Measurements from ENCODE around the gene ATP6V0C. TPM values are rescaled to one million over a fixed set of nuclear protein-coding genes. Genes with fewer than 3 reads are reported as not detected.

ATP6V0C gene
- total RNA-seq = 20.4 TPM

DNA sequence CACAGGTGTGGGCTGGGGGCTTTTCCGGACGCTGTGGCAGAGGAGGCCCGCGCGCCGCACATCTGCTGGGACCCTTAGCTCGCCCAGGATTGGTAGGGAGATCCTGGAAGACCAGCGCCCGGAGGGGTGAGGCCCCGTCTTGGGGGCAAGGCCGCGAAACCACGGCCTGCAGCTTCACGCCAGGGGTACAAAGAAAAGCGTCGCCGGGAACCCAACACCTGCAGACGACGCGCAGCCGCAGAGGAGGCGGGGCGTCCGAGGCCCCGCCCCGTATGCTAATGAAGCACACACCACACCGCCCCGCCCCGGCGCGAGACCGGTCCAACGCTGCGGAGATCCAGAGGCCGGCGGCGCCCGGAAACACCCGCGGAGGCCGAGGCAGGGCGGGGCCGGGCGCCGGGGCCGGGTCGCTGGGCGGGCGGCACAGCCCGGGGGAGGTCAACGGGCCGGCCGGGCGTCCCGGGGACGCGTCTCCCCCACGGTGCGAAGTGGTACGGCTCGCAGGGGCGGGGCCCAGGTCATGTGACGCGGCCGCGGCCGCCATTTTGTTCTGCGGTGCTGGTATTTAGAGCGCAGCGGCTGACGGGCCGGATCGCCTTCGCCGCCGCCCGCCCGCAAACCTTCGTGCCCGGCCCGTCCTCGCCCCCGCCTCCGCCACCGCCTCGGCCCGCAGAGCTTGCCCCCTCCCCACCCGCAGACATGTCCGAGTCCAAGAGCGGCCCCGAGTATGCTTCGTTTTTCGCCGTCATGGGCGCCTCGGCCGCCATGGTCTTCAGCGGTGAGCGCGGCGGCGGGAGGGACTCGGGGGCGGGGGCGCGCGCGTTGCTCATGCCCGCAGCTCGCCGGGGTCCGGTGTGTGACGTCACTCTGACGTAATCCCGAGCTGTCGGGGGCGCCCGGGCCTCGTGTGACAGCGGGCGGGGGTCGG is at the start of gene ATP6V0C:
ATP6V0C (plus strand) TSS at position 548 of the 928 bp plus-strand sequence; CDS start at position 700, 152 bp downstream.
- peak; percentile 66 for DNase-seq

DNA sequence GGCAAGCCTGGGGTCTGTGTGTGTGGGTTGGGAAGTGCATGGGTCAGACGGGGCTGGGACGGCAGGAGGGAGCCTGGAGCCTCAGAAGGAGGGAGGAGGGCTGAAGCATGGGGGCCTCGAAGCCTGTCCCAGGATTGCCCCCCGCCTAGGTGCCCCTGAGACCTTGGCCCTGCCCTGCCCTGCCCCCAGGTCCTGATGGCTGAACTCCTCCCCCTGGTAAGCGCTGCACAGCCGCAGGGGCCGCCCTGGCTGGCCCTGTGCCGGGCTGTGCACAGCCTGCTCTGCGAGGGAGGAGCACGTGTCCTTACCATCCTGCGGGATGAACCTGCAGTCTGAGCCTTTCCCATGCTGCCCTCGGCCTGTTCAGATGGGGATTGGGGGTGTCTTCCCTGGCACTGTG is 49.4 kb upstream of the ATP6V0C start:
- DNase-seq = no peak

DNA sequence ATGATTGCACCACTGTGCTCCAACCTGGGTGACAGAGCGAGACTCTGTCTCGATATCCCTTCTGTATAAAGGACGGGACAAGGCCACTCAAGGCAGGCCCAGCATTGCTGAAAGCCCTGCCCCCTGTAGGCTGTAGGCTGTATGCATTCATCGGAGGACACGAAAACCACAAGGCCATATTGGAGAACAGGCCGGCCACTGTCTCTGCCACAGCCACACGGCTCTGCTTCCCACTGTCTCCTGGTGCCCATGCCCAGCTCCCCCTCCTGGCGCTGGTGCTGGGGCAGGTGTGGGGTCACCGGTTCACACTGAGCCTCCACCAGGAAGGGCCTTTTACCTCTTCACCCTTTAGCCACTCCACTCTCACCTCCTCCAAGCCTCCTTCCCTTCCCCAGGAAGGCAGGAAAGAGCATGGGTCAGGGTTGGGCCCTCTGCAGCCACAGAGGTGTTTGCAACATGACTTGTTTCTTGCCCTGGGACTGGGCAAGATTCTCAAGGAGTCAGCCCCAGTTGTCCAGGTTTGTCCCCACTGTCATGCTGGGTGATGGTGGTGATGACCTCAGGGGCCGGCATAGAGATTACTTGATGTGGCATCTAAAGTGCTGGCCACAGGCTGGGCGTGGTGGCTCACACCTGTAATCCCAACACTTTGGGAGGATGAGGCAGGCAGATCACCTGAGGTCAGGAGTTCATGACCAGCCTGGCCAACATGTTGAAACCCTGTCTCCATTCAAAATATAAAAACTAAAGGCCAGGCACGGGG is 47.9 kb upstream of the ATP6V0C start:
- no peak for DNase-seq

DNA sequence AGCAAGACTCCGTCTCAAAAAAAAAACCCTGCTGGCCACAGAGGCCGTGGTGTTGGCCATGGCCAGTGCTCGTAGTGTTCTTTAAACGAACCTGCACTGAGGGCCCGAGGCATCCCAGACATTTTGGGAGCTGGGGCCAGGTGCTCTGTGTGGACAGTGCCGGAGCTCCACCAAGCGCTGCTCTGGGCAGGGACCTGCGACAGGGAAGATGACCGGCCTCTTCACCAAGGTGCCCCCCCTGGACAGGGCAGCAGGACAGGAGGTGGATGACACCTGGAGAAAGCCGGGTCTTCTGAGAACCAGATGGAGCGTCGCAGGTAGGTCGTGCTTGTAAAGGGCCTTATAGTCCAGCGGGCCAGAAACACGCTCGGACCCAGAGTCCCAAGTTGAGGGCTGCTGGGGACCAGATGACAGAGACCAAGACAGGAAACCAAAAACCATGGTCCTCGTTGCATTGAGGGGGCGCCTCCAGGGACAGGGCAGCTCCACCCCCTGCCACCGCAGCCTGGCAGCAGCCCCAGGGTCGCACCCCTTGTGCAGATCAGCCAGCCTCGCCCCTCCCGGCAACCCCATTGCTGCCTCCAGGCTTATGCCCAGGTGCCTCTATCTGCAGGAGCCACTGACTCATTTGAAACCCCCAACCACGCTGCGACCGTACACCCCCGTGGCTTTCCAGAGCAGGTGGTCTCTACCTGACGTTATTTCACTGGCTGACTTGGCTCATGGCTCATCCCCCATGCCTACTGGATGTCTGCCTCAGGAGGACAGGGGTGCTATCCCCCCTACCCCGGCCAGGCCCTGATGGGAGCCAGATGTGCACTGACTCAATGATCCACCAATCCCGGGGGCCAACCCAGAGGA is 46.9 kb upstream of the ATP6V0C start:
- no peak for DNase-seq

DNA sequence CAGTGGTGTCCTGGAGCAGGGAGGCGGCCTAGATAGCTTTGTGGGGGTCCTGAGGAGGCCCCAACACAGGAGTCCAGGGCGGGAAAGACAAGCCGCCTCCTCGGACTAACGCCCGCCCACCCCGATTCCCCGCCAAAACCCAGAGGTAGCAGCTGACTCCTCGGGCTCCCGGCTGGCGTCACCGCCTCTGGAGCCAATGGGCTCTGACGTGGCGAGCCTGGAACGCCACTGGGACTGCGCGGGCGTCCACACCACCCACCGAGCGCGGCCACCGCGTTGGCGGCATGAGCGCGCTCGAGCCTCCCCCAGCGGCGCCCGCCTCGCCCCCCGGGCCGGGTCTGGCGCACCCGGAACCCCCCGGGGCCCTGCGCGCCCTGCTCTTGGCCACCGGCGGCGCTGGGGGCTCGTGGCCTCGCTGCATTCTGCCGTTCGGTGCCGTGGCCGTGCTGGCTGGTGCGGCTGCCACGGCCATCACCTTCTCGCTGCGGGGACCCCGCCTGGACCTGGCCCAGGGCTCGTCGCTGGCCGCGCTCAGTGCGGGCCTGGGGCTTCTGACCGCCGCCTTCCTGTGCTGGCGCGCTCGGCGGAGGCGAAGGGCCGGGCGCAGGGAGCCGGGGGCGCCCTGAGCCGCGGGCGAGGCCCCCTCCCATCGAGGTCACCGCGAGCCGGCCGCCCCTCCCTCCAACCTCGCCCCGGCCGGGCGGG is 46.1 kb upstream of the ATP6V0C start:
- DNase-seq = peak; percentile 66

DNA sequence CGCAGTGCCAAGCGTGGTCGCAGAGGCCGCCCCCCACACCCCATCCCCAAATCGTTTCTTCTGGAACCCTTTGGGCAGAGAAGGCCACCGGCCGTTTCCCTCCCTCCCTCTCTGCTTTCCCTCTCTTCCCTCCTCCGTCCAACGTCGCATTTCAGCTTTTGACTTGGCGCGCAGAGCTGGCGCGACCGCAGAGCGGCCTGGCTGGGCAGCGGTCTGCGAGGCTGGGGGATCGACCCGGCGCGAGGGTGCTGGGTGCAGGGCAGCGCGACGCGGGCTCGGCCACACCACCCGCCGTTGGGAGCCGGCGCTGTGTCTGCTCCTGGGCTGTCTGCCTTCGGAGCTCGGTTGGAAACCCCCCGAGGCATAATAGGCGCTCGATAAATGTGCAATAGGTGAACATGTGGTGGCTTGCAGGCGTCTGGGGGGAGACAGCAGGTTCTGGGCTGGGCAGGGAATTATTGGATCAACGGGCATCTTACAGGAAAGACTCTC is 45.5 kb upstream of the ATP6V0C start:
- DNase-seq = no peak

DNA sequence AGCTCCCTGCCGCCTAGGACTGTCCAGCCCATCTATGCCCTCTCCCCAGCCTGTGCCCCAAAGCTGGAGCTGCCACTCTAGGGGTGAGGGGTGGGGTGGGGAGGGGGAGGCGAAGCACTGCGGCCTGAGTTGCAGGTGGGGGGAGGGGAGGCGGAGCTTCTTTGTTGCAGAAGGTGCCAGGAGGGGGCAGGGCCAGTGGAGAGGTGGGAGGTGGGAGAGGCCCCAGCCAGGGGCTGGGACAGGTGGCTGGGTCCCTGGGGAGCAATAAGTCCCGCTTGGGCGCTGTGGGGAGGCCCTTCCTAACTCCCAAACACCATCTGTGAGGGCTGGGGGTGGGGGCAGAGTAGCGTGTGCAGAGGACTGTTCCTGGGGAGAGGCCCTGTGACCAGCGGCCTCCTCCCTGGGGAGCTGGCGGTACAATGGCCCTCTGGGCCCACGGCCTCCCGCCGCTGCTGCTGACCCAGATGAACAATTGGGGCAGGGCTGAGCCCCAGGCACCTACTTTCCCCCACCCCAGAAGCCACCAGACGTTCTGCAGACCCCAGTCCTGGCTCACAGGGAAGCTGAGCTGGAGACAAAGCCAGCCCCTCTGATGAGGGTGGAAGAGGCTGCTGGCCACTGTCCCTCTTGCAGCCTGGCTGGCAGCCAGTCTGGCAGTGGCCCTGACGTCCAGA is 44.9 kb upstream of the ATP6V0C start:
- no peak for DNase-seq

DNA sequence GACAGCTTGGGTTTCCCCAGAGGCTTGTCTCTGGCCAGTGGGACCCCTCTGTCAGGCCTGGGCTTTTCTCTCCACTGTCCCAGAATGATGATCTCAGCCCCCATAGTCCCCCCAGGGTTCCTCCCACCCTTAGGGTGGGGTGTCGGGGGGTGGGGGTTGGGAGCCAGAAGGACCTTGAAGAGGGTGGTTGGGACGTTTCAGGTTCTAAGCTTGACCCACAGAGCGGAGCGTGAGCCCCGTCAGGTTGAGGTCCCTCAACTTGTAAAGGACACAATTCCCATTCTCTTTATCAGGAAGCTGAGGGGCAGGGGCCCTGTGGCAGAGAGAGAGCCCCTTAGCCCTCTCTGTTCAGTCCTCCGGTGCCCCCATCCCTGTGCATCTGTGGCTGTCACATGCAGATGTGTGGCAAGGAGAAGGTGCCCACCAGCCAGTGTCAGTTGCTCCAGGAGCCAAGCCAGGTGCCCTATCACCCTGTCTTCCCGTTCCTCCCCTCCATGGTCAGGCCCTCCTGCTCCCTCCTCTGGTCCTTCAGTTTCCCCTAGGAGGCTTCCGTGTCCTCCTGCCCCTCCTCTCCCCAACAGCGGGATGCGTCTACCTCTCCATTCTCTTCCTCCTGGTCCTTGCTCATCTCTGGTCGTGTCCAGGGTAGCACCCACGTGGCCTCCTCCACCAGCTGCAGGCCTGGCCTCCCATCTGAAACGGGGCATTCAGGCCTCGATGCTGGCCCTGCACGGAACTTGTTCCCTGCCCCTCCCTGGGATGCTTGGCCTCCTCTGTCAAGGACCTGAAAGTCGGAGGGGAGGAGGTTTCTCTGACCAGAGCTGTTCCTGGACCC is 44.1 kb upstream of the ATP6V0C start:
- no peak for DNase-seq

DNA sequence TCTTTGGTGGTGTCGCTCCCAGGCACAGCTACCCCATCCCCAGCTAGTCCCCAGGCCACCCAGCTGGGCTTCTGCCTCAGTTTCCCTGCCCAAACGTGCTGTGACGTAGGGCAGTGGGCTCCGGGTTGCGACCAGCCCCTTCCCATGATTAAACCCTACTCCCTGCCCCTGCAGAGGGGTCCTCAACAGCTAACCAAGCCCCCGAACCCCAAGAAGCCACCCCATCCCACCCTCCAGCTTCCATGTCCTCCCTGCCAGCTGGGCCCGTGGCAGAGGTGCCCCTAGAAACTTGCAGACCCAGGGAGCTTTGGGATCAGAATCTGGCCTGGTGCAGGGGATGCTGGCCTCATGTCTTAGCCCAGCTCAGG is 43.5 kb upstream of the ATP6V0C start:
- no peak for DNase-seq

DNA sequence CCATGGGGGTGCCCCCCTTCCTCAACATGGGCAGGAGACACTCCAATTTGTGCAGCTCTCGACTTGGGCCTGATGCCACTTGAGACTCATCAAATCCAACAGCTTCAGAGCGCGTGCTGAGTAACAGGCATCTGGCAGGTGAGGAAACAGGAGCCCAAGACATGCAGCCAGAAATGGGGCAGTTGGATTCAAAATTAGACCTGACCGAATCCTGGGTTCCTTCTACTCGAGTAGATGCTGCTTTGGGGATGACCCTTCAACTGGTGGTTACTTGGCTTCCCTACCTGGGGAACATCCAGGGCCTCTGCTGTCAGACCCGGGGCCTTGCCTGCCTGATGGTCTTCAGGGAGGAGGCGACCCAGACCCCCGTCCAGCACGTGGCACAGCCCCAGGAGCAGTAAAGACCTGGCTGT is 43.1 kb upstream of the ATP6V0C start:
- DNase-seq = no peak

DNA sequence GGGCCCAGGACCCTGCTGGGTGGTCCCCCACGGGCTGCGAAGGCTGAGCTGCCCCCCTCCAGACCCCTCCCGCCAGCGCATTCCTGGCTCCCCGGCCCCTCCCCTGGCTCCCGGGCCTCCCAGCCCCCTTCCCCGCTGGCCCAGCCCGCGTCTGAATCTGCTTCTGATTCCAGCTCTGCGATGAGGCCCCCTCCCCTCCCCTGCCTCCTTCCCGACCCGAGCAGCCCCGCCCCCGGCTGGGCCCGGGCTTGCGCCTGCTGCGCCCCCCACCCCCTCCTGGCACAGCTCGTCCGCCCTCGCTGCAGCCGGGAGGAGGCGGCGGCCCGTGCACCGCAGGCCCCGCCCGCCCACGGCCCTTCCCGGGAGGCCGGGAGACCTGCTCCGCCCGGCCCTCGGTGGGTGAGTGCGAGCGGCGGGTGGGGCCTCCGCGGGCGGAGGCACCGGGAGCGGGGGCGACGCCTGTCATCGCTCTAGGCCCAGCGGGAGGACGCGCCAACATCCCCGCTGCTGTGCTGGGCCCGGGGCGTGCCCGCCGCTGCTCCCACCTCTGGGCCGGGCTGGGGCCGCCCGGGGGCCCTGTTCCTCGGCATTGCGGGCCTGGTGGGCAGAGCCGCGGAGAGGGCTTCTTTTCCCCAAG is 42.6 kb upstream of the ATP6V0C start, which contains the start of gene NTN3:
NTN3 (plus strand) TSS at position 282 of the 637 bp plus-strand sequence. CDS start 405 bp downstream, outside the sequence.
- DNase-seq = peak; percentile 76

DNA sequence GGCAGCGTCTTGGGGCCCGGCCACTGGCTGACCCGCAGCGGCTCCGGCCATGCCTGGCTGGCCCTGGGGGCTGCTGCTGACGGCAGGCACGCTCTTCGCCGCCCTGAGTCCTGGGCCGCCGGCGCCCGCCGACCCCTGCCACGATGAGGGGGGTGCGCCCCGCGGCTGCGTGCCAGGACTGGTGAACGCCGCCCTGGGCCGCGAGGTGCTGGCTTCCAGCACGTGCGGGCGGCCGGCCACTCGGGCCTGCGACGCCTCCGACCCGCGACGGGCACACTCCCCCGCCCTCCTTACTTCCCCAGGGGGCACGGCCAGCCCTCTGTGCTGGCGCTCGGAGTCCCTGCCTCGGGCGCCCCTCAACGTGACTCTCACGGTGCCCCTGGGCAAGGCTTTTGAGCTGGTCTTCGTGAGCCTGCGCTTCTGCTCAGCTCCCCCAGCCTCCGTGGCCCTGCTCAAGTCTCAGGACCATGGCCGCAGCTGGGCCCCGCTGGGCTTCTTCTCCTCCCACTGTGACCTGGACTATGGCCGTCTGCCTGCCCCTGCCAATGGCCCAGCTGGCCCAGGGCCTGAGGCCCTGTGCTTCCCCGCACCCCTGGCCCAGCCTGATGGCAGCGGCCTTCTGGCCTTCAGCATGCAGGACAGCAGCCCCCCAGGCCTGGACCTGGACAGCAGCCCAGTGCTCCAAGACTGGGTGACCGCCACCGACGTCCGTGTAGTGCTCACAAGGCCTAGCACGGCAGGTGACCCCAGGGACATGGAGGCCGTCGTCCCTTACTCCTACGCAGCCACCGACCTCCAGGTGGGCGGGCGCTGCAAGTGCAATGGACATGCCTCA is 41.9 kb upstream of the ATP6V0C start:
- no peak for DNase-seq

DNA sequence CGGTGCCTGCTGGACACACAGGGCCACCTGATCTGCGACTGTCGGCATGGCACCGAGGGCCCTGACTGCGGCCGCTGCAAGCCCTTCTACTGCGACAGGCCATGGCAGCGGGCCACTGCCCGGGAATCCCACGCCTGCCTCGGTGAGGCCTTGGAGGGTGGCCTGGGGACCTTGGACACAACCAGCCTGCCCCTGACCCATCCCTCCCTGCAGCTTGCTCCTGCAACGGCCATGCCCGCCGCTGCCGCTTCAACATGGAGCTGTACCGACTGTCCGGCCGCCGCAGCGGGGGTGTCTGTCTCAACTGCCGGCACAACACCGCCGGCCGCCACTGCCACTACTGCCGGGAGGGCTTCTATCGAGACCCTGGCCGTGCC is 41.3 kb upstream of the ATP6V0C start:
- no peak for DNase-seq

DNA sequence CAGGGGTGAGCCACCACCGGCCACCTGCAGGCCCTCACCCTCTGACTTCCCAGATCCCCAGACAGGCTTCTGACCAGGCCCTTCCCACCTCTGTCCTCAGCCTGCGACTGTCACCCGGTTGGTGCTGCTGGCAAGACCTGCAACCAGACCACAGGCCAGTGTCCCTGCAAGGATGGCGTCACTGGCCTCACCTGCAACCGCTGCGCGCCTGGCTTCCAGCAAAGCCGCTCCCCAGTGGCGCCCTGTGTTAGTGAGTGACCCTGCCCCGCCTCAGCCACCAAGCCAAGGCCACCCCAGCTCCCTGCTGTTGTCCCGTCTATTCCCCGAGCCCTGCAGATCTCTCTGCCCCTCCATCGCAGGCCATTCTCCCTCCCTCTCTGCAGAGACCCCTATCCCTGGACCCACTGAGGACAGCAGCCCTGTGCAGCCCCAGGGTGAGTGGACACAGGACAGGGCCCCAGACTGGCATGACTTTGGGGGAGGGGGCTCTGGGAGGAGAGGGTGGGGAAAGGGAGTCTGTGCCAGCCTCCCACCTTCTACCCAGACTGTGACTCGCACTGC is 40.8 kb upstream of the ATP6V0C start:
- DNase-seq = no peak

DNA sequence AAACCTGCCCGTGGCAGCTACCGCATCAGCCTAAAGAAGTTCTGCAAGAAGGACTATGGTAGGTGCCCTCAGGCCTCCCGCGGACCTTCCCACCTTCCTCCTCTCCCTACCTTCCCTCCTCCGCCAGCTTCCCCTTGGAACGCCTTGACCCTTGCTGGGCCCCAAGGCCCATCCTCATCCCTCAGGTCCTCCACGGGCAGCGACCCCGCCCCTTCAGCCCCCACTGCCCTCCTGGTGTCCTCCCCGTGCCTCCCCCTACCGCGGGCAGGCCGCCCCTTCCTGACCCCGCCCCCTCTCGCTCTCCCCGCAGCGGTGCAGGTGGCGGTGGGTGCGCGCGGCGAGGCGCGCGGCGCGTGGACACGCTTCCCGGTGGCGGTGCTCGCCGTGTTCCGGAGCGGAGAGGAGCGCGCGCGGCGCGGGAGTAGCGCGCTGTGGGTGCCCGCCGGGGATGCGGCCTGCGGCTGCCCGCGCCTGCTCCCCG is 40.3 kb upstream of the ATP6V0C start:
- no peak for DNase-seq

DNA sequence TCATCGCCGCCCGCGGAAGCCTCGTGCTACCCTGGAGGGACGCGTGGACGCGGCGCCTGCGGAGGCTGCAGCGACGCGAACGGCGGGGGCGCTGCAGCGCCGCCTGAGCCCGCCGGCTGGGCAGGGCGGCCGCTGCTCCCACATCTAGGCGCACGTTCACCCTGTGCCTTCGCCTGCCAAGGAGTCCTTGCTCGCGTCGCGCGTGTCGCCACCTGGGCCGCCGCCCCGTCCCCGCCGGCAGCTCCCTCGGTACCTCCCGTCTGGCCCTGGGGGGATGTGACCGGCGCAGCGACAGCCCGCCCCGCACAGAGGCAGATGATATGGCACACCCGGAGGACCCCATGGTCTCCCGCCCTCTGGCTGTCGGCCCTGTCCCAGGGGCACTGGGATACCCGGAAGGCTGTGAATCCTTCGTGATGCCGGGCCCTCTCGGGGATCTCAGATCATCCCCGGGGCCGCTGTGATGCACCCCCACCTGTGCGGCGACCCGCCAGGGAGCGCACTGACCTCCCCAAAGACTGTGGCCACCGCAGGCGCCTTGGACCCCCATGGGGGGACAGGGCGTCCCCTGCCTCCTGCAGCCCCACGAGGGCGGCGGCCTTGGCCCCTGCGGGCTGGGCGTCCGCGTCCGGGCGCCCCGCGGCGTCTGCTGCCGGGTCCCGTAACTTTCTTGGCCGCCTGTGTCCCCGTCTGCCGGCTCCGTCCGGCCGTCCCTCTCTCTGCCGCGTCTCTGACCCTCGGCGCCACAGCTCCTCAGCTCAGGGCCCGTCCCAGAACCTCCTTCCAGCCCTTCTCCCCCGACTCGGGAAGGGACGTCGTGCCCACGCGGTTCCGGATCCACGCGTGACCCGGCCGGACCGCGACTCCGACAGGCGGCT is 39.5 kb upstream of the ATP6V0C start:
- DNase-seq = peak; percentile 22

DNA sequence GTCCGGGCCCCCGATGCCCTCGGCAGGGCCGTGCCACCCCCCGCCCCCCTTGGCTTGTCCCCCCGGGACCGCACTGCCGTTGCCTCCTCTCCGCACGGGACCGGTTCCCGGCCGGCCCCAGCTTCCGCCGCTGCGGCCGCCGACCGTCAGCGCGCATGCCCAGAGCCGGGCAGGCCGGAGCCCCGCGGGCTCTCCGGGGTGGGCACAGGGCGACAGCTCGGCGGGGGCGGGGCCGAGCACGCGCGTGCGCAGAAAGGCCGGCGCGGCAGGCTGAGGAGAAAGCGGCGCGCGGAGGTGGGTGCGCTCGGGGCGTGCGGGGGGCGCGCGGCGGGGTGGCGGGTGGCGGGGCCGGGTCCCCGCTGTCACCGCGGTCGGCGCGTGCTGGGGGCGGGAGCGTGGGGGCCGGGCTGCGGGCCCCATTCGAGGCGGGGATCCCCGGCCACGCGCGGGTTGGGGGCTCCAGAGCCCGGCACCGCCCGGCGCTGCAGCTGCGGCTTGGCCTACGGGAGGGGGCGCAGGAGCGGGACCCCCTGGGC is 38.8 kb upstream of the ATP6V0C start, which contains the start of gene TBC1D24:
TBC1D24 (plus strand) TSS at position 251 of the 536 bp plus-strand sequence. CDS start 21,022 bp downstream, outside the sequence.
- DNase-seq = peak; percentile 52
